Osteocyte (in vitro differentiated cells): ENCODE data around the gene OR10H2. TPM values are rescaled to one million over a fixed set of nuclear protein-coding genes. Genes with fewer than 3 reads are reported as not detected.
"Not testable (repeated sequence)": the region's sequence is repeated elsewhere in the genome, so short reads cannot be mapped to it uniquely, and the experiment has no call there.

ENCODE experiments used
- DNase-seq: peaks from one replicate; pipeline ENCODE4 v3.0.0; 2021; ENCODE audit warnings: mixed read lengths; ENCODE audit not compliant: unreplicated experiment; ENCODE audit errors: extremely low spot score
- H3K27ac Mint-ChIP-seq: one replicate; pipeline ENCODE4 v1.8.0; 2021; ENCODE audit warnings: mild to moderate bottlenecking, mixed read lengths; ENCODE audit not compliant: unreplicated experiment
- H3K27me3 Mint-ChIP-seq: one replicate; pipeline ENCODE4 v1.8.0; 2021; ENCODE audit warnings: mixed read lengths; ENCODE audit not compliant: unreplicated experiment
- H3K36me3 Mint-ChIP-seq: one replicate; pipeline ENCODE4 v1.8.0; 2021; ENCODE audit warnings: mixed read lengths; ENCODE audit not compliant: unreplicated experiment
- H3K4me1 Mint-ChIP-seq: one replicate; pipeline ENCODE4 v1.8.0; 2021; ENCODE audit warnings: mixed read lengths; ENCODE audit not compliant: unreplicated experiment
- H3K4me3 Mint-ChIP-seq: one replicate; pipeline ENCODE4 v1.8.0; 2021; ENCODE audit warnings: mild to moderate bottlenecking, moderate library complexity, mixed read lengths; ENCODE audit not compliant: unreplicated experiment
- H3K9me3 Mint-ChIP-seq: one replicate; pipeline ENCODE4 v1.8.0; 2021; ENCODE audit warnings: mixed read lengths; ENCODE audit not compliant: unreplicated experiment
- CTCF ChIP-seq: fragments of 200-600 bp; sonication (generic); IDR thresholded peaks from 2 replicates; pipeline ENCODE4 v1.5.0; 2021; ENCODE audit warnings: antibody characterized with exemption, mild to moderate bottlenecking, moderate library complexity
- long read RNA-seq: library from polyadenylated mRNA; unstranded; transcript quantifications from one replicate; pipeline ENCODE4 v2.0.0, GENCODE V29; 2021
- total RNA-seq: library from RNA; stranded (reverse); gene quantifications from 2 replicates; pipeline ENCODE4 v1.2.1, GENCODE V29; 2021

The OR10H2 gene, protein sequence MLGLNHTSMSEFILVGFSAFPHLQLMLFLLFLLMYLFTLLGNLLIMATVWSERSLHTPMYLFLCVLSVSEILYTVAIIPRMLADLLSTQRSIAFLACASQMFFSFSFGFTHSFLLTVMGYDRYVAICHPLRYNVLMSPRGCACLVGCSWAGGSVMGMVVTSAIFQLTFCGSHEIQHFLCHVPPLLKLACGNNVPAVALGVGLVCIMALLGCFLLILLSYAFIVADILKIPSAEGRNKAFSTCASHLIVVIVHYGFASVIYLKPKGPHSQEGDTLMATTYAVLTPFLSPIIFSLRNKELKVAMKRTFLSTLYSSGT
- not detected in 2 replicates for total RNA-seq
- long read RNA-seq: 0 reads

DNA sequence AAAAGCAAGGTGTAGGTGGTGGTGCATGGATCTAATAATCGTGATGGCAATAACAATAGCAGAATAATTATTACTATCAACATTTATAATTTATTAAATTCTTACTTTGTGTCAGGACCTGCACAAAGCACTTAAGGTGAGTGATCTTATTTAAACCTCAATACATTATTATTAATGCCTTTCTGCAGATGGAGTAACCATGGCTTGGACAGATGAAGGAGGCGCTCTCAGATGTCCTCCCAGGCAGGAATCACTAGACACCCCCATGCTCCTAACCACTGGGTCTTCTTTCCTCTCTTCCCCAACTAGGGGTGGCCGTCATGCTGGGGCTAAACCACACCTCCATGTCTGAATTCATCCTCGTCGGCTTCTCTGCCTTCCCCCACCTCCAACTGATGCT, at the start of gene OR10H2:
OR10H2 (plus strand) TSS at position 301 of the 400 bp plus-strand sequence; CDS start at position 321, 20 bp downstream.
- TF ChIP-seq CTCF: no peak
- H3K4me1 Mint-ChIP-seq: no peaks in the 10 kb centered on the region
- no peak for DNase-seq
- no peaks in the 10 kb centered on the region for H3K27me3 Mint-ChIP-seq
- H3K4me3 Mint-ChIP-seq: no peak within 1 kb of the TSS
- peaks cover 29% of the 10 kb centered on the region for H3K9me3 Mint-ChIP-seq
- no peaks in the 10 kb centered on the region for H3K36me3 Mint-ChIP-seq
- H3K27ac Mint-ChIP-seq: no peak within 1 kb of the TSS

DNA sequence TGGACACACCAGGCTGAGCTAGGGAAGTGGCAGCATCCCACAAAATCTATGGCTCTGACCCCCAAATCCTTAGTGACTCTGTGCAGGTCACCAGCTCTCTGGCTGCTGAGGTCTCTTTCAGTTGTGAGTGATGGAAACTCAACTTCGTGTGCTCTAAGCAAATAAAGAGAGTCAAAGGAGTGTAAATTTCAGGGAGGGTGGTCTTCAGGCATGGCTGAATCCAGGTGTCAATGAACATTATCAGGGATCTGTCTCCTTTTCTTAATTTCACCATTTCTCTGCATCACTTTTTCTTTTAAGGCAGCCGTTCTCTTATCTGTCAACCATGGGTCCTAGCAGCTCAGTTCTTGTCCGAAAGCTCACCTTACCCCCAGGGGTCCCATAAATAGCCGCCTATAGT, 48.7 kb upstream of the OR10H2 start:
- Mint-ChIP-seq H3K27me3 (no peaks in the 10 kb centered on the region), H3K27ac (no peak overlapping the region), H3K36me3 (no peaks in the 10 kb centered on the region), H3K4me1 (no peaks in the 10 kb centered on the region), H3K9me3 (peaks cover 45% of the 10 kb centered on the region), H3K4me3 (no peak overlapping the region)
- DNase-seq: no peak
- no peak for TF ChIP-seq CTCF

DNA sequence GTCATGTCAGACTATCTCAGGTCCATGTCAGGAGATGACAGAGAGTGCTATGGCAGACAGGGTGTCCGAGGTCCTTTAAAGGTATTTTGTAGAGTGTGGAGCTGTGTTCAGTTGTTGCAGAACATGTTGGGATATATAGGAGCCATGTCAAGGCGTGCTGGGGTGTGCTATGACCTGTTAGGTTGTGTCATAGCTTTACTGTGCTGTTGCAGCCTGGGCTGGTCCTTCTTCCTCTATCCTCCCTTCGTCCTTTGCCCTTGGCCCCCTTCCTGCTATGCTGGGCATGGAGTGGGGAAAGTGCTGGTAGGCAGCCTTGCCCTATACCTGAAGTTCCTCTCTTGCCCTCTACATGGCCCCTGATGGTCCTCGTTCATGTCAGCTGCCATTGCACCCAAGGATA, 48.0 kb upstream of the OR10H2 start:
- not testable (repeated sequence) for H3K4me3 Mint-ChIP-seq, H3K36me3 Mint-ChIP-seq, H3K27ac Mint-ChIP-seq, H3K27me3 Mint-ChIP-seq, H3K4me1 Mint-ChIP-seq
- DNase-seq: peak; percentile 59
- H3K9me3 Mint-ChIP-seq: peaks cover 49% of the 10 kb centered on the region

DNA sequence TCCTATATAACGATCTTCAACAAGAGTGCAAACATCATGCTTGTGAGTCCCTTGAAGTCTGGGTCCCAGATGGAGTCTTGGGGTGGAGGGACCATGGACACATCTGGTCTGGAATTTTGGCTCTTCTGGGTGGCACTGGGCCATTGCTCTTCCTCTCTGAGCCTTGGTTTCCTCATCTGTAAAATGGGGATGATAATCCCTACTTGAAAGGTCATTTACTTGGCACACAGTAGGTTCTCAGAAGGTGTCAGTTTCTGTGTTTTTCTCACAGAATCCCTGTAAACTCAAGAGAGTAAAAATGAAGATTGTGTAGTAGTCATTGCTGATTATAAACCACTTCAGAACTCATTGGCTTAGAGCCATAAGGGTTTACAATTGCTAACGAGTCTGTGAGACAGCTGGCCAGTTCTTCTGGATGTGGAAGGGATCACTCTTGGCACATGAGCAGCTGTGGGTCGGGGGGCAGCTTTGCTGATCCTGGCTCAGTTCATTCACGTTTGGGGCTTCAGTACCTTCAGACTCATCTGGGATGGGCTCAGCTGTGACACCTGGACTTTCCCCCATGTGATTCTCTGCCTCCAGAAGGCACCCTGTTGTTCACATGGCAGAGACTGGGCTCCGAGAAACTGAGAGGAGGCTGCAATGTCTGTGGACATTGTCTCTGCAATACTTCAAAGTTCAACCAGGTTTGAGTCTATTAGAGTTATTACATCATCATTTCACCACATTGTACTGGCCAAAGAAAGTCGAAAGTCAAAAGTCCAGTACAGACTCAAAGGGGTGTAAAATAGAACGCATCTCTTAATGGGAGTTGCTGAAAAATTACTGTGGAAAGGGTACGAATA, 47.1 kb upstream of the OR10H2 start:
- Mint-ChIP-seq H3K36me3 (no peaks in the 10 kb centered on the region), H3K4me1 (no peaks in the 10 kb centered on the region), H3K27me3 (no peaks in the 10 kb centered on the region), H3K4me3 (no peak overlapping the region), H3K9me3 (peaks cover 49% of the 10 kb centered on the region), H3K27ac (no peak overlapping the region)
- DNase-seq: peak; percentile 40
- TF ChIP-seq CTCF: no peak

DNA sequence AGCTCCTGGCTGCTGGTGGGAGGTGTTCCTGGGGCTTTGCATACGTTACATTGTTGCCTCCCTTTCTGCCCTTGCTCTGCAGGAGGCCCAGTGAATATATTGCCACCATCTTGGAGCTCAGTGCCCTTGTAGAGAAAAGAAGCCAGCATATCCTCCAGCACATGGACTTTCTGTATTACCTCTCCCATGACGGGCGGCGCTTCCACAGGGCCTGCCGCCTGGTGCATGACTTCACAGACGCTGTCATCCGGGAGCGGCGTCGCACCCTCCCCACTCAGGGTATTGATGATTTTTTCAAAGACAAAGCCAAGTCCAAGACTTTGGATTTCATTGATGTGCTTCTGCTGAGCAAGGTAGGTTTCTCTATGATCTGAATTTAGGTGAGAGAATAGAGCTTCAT, 44.4 kb upstream of the OR10H2 start:
- Mint-ChIP-seq H3K9me3 (peaks cover 55% of the 10 kb centered on the region), H3K4me3 (no peak overlapping the region), H3K36me3 (no peaks in the 10 kb centered on the region), H3K27ac (no peak overlapping the region), H3K4me1 (no peaks in the 10 kb centered on the region), H3K27me3 (no peaks in the 10 kb centered on the region)
- no peak for TF ChIP-seq CTCF
- peak; percentile 80 for DNase-seq
